Measurements from ENCODE around the gene UQCC2.

- TF ChIP-seq CTCF (IDR thresholded peaks at IDR 0.05) (no peak), POLR2AphosphoS5 (IDR thresholded peaks at IDR 0.05) (no peak)
These were observed 27.0 kb downstream of the UQCC2 start for GRCh38 chr6:33684428-33684896.

Measured in suprapubic skin (tissue), 3 donors.